PC-9 (cell line): ENCODE results near the gene FIGNL2.

Source experiments
- EZH2 ChIP-seq: fragments of 200-600 bp; sonication (generic); IDR thresholded peaks from 2 replicates; pipeline ENCODE4 v1.8.0; 2017; ENCODE audit warnings: antibody characterized with exemption, low read depth
- TF ChIP-seq, protein P1 (sequence below): fragments of 200-600 bp; sonication (generic); conservative IDR thresholded peaks from 2 replicates; pipeline ENCODE4 v1.6.1; 2017; ENCODE audit warnings: mixed run types, antibody characterized with exemption, mild to moderate bottlenecking, moderate library complexity

GRCh38 chr12:51855586-51856428, 7.3 kb upstream of the FIGNL2 start:
- TF ChIP-seq, protein P1, sequence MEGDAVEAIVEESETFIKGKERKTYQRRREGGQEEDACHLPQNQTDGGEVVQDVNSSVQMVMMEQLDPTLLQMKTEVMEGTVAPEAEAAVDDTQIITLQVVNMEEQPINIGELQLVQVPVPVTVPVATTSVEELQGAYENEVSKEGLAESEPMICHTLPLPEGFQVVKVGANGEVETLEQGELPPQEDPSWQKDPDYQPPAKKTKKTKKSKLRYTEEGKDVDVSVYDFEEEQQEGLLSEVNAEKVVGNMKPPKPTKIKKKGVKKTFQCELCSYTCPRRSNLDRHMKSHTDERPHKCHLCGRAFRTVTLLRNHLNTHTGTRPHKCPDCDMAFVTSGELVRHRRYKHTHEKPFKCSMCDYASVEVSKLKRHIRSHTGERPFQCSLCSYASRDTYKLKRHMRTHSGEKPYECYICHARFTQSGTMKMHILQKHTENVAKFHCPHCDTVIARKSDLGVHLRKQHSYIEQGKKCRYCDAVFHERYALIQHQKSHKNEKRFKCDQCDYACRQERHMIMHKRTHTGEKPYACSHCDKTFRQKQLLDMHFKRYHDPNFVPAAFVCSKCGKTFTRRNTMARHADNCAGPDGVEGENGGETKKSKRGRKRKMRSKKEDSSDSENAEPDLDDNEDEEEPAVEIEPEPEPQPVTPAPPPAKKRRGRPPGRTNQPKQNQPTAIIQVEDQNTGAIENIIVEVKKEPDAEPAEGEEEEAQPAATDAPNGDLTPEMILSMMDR = no peak
- TF ChIP-seq EZH2 = no peak
